HepG2 (cell line): Measurements from ENCODE around the gene CD40. TPM values are rescaled to one million over a fixed set of nuclear protein-coding genes. Genes with fewer than 3 reads are reported as not detected.

Experiments
- CREB1 ChIP-seq, 2 experiments: fragments of 450-650 bp in 1 of 2; IDR thresholded peaks; 2 replicates each; pipeline ENCODE4 v1.6.1; 2016 to 2017; ENCODE audit warnings: control low read depth in 1 of 2, mild to moderate bottlenecking in 1 of 2, missing compliant biosample characterization in 1 of 2, missing genetic modification characterization in 1 of 2
- EEA1 ChIP-seq: sonication (generic); formaldehyde crosslinking; IDR thresholded peaks from 2 replicates; pipeline ENCODE4 v1.5.1; 2020; ENCODE audit warnings: mild to moderate bottlenecking, missing genetic modification reagents, borderline replicate concordance
- ETV5 ChIP-seq: IDR thresholded peaks from 2 replicates; pipeline ENCODE4 v1.6.1; 2018; ENCODE audit warnings: missing biosample characterization, missing genetic modification reagents, inconsistent platforms, borderline replicate concordance
- FOXA3 ChIP-seq: IDR thresholded peaks from 2 replicates; pipeline ENCODE4 v1.6.1; 2016; ENCODE audit warnings: missing genetic modification reagents, missing compliant biosample characterization
- KDM3A ChIP-seq: IDR thresholded peaks from 2 replicates; pipeline ENCODE4 v1.6.1; 2018; ENCODE audit warnings: low read depth, missing compliant biosample characterization
- MAX ChIP-seq: IDR thresholded peaks from 2 replicates; pipeline ENCODE4 v1.6.1; 2012; ENCODE audit warnings: inconsistent platforms
- MTA3 ChIP-seq: sonication (generic); formaldehyde crosslinking; IDR thresholded peaks from 2 replicates; pipeline ENCODE4 v1.4.0; 2020; ENCODE audit warnings: missing genetic modification reagents
- NFATC3 ChIP-seq: sonication (generic); formaldehyde crosslinking; IDR thresholded peaks from 2 replicates; pipeline ENCODE4 v1.5.1; 2020; ENCODE audit warnings: mild to moderate bottlenecking, missing genetic modification reagents
- NR2F6 ChIP-seq, 2 experiments: IDR thresholded peaks; 2 replicates each; pipeline ENCODE4 v1.6.1; 2016; ENCODE audit warnings: antibody characterized with exemption in 1 of 2, mild to moderate bottlenecking in 1 of 2
- NRL ChIP-seq: sonication (generic); formaldehyde crosslinking; IDR thresholded peaks from 2 replicates; pipeline ENCODE4 v1.5.0; 2020; ENCODE audit warnings: missing genetic modification reagents, mild to moderate bottlenecking, moderate library complexity, borderline replicate concordance
- PHF5A ChIP-seq: IDR thresholded peaks from one replicate; pipeline ENCODE4 v1.6.1; 2018; ENCODE audit warnings: low read depth, missing genetic modification reagents; ENCODE audit not compliant: unreplicated experiment
- RBM22 ChIP-seq: fragments of 200-400 bp; formaldehyde crosslinking; optimal IDR thresholded peaks from 2 replicates; pipeline ENCODE3; 2017; ENCODE audit warnings: mild to moderate bottlenecking, low read length, moderate library complexity
- SRSF9 ChIP-seq: fragments of 200-400 bp; formaldehyde crosslinking; IDR thresholded peaks from 2 replicates; pipeline ENCODE4 v1.6.1; 2018; ENCODE audit warnings: borderline replicate concordance, mild to moderate bottlenecking, low read depth, low read length; ENCODE audit not compliant: insufficient read depth, poor library complexity, severe bottlenecking
- XBP1 ChIP-seq: sonication (generic); formaldehyde crosslinking; IDR thresholded peaks from 2 replicates; pipeline ENCODE4 v1.5.0; 2020; ENCODE audit warnings: missing genetic modification reagents
- ZFP62 ChIP-seq: sonication (generic); formaldehyde crosslinking; IDR thresholded peaks from 2 replicates; pipeline ENCODE4 v1.4.0; 2020; ENCODE audit warnings: missing genetic modification reagents
- ZKSCAN5 ChIP-seq: sonication (generic); formaldehyde crosslinking; IDR thresholded peaks from 2 replicates; pipeline ENCODE4 v1.5.1; 2020; ENCODE audit warnings: mild to moderate bottlenecking, missing genetic modification reagents
- ZNF773 ChIP-seq: sonication (generic); formaldehyde crosslinking; IDR thresholded peaks from 2 replicates; pipeline ENCODE4 v1.4.0; 2020; ENCODE audit warnings: missing genetic modification reagents, borderline replicate concordance
- polyA plus RNA-seq, 8 experiments: library from polyadenylated mRNA; depleted of rRNA in 3 of 8; stranded (reverse) in 7 of 8; unstranded in 1 of 8; fragments of >200 nt; fragmentation: Illumina TruSeq in 4 of 8; extraction: Trizol in 4 of 8; gene quantifications; 2 replicates each; pipeline versions ENCODE4 v1.2.1 to v1.2.3, GENCODE V29; 2011 to 2016; ENCODE audit warnings: low read depth in 4 of 8, missing spikeins in 1 of 8, mixed read lengths in 1 of 8; ENCODE audit not compliant: insufficient read depth in 1 of 8
- total RNA-seq, 5 experiments: library from RNA; depleted of rRNA; stranded (reverse); fragments of >200 nt; fragmentation: Illumina TruSeq; extraction: Trizol; gene quantifications; 2 replicates each; pipeline ENCODE4 v1.2.3, GENCODE V29; 2016; ENCODE audit warnings: low read depth in 1 of 5
- TF ChIP-seq, protein P1 (sequence below), 2 experiments: sonication (generic) in 1 of 2; formaldehyde crosslinking in 1 of 2; IDR thresholded peaks; 2 replicates each; pipeline versions ENCODE4 v1.5.1 to v1.6.1; 2011 to 2020; ENCODE audit warnings: borderline replicate concordance in 1 of 2, low read depth in 1 of 2, low read length in 1 of 2, mild to moderate bottlenecking in 1 of 2, missing genetic modification reagents in 1 of 2, moderate library complexity in 1 of 2
- TF ChIP-seq, protein P2 (sequence below): sonication (generic); formaldehyde crosslinking; IDR thresholded peaks from 2 replicates; pipeline ENCODE4 v1.8.0; 2022; ENCODE audit warnings: low read depth, missing genetic modification reagents
- TF ChIP-seq, protein P3 (sequence below): sonication (generic); formaldehyde crosslinking; IDR thresholded peaks from 2 replicates; pipeline ENCODE4 v1.8.1; 2023; ENCODE audit warnings: missing genetic modification reagents, mild to moderate bottlenecking, borderline replicate concordance
- TF ChIP-seq, protein P4 (sequence below): sonication (generic); formaldehyde crosslinking; IDR thresholded peaks from 2 replicates; pipeline ENCODE4 v1.5.0; 2020; ENCODE audit warnings: missing genetic modification reagents, mild to moderate bottlenecking, borderline replicate concordance

Gene CD40
- total and polyA plus RNA-seq, 2 of the 13 experiments (the other 11 are each of a cell fraction or from before 2014, with no cell fraction given), result 4.6 to 13.4 TPM

GRCh38 chr20:46126440-46127056 is 8.4 kb downstream of the CD40 start (continued):
- no peak for TF ChIP-seq NR2F6 (IDR thresholded peaks at IDR 0.05)
- no peak for TF ChIP-seq NR2F6 (CRISPR knock-in tag; IDR thresholded peaks at IDR 0.05)
- no peak for TF ChIP-seq EEA1 (CRISPR knock-in tag)
- TF ChIP-seq, protein P1, sequence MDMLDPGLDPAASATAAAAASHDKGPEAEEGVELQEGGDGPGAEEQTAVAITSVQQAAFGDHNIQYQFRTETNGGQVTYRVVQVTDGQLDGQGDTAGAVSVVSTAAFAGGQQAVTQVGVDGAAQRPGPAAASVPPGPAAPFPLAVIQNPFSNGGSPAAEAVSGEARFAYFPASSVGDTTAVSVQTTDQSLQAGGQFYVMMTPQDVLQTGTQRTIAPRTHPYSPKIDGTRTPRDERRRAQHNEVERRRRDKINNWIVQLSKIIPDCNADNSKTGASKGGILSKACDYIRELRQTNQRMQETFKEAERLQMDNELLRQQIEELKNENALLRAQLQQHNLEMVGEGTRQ (IDR thresholded peaks at IDR 0.05; ENCODE audit: low read depth, low read length), result peak; percentile 30; the same call in 1 of the 2 replicates
- TF ChIP-seq, protein P1 (CRISPR knock-in tag; IDR thresholded peaks at IDR 0.05; ENCODE audit: borderline replicate concordance), result no peak
- no peak for TF ChIP-seq KDM3A (CRISPR knock-in tag)
- TF ChIP-seq, protein P2, sequence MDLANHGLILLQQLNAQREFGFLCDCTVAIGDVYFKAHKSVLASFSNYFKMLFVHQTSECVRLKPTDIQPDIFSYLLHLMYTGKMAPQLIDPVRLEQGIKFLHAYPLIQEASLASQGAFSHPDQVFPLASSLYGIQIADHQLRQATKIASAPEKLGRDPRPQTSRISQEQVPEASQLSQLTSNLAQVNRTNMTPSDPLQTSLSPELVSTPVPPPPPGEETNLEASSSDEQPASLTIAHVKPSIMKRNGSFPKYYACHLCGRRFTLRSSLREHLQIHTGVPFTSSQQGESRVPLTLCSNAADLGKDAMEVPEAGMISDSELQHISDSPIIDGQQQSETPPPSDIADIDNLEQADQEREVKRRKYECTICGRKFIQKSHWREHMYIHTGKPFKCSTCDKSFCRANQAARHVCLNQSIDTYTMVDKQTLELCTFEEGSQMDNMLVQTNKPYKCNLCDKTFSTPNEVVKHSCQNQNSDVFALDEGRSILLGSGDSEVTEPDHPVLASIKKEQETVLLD, result no peak
- TF ChIP-seq, protein P3, sequence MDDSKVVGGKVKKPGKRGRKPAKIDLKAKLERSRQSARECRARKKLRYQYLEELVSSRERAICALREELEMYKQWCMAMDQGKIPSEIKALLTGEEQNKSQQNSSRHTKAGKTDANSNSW (CRISPR knock-in tag), result no peak
- TF ChIP-seq MAX, result peak; percentile 57; the same call in 1 of the 2 replicates
- TF ChIP-seq SRSF9, result no peak
- no peak for TF ChIP-seq RBM22
- TF ChIP-seq FOXA3 (CRISPR knock-in tag), result 0 out of 2 replicates have a peak, but pooled peaks have one; percentile 16
- TF ChIP-seq CREB1 (IDR thresholded peaks at IDR 0.05), result no peak
- no peak for TF ChIP-seq CREB1 (CRISPR knock-in tag; IDR thresholded peaks at IDR 0.05)
- no peak for TF ChIP-seq MTA3 (CRISPR knock-in tag)
- TF ChIP-seq ZFP62 (CRISPR knock-in tag), result no peak
- no peak for TF ChIP-seq XBP1 (CRISPR knock-in tag)
- TF ChIP-seq NRL (CRISPR knock-in tag), result no peak
- no peak for TF ChIP-seq NFATC3 (CRISPR knock-in tag)
- no peak for TF ChIP-seq PHF5A (CRISPR knock-in tag)
- TF ChIP-seq ZKSCAN5, result no peak
- TF ChIP-seq, protein P4, sequence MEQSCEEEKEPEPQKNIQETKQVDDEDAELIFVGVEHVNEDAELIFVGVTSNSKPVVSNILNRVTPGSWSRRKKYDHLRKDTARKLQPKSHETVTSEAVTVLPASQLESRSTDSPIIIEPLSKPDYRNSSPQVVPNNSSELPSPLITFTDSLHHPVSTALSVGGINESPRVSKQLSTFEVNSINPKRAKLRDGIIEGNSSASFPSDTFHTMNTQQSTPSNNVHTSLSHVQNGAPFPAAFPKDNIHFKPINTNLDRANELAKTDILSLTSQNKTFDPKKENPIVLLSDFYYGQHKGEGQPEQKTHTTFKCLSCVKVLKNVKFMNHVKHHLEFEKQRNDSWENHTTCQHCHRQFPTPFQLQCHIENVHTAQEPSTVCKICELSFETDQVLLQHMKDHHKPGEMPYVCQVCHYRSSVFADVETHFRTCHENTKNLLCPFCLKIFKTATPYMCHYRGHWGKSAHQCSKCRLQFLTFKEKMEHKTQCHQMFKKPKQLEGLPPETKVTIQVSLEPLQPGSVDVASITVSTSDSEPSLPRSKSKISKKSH, result no peak
- TF ChIP-seq ZNF773 (CRISPR knock-in tag), result no peak
- TF ChIP-seq ETV5 (CRISPR knock-in tag), result no peak
